Stimulated activated naive CD8-positive, alpha-beta T cell treated with anti-CD3 and anti-CD28 coated beads, Interleukin-15, Interleukin-2, amounts not matched to agents 100 U/mL and 50 U/mL, for 24 hours (primary cell): ENCODE data around the gene KCNIP2.
A peak's percentile ranks its signal among the peaks of the same experiment; 100 is the strongest.
"Not testable (repeated sequence)": the region's sequence is repeated elsewhere in the genome, so short reads cannot be mapped to it uniquely, and the experiment has no call there.

Source experiments
- ATAC-seq: fragments of 150-1000 bp; cut with Tn5 transposase; one replicate; pipeline ENCODE4 v1.10.0; 2021
- DNase-seq: peaks from one replicate; pipeline ENCODE4 v3.0.0; 2021

KCNIP2 gene

GRCh38 chr10:101828766-101829551, 14.6 kb downstream of the KCNIP2 start:
- no peak for DNase-seq
- no peak for ATAC-seq

- DNase-seq (no peak), ATAC-seq (no peak)
Observed at GRCh38 chr10:101827919-101828600, 15.5 kb downstream of the KCNIP2 start.

GRCh38 chr10:101826852-101827434, 16.7 kb downstream of the KCNIP2 start:
- ATAC-seq (no peak), DNase-seq (no peak)

DNA sequence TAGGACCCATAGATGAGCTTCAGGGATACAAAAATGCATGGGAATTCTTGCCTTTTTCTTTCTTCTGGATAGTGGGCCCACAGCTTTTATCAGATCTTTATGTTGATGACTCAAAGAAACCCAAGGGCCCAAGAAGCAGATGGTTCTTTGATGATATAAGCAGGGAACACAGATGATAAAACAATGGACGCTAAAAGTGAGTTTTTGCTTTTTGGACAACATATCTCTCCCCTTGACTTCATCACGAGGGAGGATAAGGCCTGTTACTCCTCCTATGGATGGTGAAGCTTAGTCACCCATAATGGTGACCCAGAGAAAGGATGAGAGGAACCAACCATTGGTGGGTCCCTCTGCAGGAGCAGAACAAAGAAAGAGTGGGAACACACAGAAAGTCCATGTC, 18.9 kb downstream of the KCNIP2 start:
- no peak for DNase-seq
- ATAC-seq = no peak

DNA sequence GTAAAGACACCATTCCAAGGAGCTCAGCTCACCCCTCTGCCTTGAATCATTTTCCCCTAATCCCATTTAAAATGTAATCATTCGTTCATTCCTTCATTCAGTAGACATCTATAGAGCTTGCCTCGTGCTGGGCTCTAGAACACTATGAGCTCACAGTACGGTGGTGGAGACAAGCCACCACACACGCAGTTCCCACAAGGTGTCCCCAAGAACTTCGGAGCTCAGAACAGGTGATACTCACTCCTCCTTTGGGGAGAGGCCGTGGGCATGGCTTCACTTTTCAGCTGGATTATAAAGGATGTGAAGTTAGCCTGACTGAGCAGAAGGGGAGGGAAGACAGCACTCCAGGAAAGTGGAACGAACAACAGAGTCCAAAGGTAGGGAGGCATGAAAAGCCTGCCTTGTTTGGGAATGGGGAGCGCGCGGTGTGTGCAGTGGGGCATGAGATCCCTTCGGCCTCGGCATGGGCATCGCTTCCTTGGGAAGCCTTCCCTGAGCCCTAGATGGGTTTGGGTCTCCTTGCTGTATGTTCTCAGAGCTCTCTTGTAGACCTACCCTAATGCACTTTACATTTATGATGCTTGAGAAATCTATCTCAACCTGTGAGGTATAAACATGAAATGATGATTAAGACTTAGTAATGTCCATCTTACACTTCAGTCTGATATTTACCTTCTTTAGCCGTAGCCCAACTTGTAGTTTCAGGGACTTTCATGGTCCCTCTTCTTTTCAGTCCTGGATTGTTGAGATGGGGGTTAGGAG, 24.5 kb downstream of the KCNIP2 start:
- DNase-seq = no peak
- ATAC-seq = peak; percentile 28

DNA sequence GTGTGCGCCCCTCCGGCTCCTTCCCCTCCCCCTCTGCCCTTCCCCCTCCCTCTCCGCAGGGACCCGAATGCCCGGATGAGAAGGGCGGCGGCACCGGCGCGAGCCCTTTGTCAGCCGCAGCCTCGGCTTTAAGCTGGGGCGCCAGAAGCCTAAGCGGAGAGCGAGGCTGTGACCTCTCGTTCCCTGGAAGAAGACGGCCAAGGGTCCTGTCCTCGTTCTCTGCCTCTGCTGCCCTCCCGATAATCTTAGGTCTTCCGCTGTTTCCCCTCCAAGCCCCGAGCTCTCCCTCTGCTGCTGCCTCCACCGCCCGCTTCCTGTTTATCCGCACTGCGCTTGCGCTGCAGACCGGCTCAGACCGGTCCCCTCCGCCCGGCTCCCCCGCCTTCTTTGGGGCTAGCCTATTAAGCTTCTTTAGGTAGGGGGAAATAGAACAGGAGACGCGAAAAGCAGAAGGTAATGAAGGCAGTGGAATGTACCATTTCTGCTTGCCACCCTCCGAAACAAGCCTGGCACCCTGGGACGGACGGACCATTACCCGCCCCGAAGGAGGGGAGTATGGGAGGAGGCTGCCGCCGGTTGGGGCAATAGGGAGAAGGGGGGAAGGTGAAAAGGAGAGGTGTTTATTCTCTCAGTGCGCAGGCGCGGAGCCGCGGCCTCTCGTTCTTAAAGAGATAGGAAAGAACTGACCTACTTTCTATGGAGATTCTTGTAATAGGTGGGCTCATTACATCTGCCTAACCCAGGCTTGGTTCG, 25.3 kb downstream of the KCNIP2 start, which contains the start of gene OGA:
OGA (minus strand) TSS at position 326 of the 753 bp plus-strand sequence. CDS start 422 bp downstream, outside the sequence.
- peak; percentile 97 for DNase-seq
- peak; percentile 90 for ATAC-seq

GRCh38 chr10:101817337-101818118, 26.1 kb downstream of the KCNIP2 start:
- ATAC-seq (no peak), DNase-seq (peak; percentile 55)

DNA sequence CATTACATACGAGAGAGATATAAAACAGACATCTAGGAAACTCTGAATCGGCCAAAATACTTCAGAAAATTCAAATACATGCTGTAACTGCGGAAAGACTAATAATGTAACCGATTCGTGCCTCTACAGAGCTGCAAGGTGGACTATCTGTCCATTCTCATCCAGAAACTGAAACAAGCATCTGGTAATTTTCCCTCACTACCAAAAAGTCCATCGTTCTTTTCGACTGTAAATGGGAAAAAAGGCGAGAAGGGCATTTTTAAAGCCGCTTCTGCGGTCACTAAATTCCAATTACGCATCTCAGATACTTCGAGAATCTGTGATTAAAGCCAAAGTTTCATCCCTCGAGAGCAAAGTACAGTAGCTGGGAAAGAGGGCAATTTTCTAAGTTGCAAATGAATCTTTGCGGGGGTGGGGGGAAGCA, 26.7 kb downstream of the KCNIP2 start:
- DNase-seq (no peak), ATAC-seq (no peak)

GRCh38 chr10:101816376-101816775, 27.2 kb downstream of the KCNIP2 start:
- DNase-seq (no peak), ATAC-seq (no peak)

DNA sequence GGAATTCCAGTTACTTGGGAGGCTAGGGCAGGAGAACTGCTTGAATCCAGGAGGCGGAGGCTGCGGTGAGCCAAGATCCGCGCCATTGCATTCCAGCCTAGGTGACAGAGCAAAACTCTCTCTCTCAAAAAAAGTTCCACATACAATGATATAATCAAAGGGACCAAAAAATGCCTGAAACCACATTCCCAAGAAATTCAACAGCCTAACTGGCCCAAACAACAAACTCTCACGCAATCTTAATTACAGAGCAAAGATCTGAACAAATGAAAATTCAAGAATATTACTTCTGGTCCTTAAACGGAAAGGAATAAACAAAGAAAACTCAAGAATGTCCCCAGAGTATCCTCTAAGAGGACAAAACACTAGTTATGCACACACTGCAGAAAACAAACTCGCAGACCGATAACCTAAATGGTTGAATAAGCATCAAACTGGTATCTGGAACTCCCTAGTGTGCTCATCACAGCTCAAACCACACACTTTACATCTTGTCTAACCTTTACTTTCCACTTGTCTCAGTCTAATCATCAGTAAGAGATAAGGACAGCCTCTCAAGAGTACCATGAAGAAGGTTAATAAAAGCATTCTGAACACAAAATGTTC, 29.0 kb downstream of the KCNIP2 start:
- no peak for DNase-seq

GRCh38 chr10:101812606-101813005, 31.0 kb downstream of the KCNIP2 start:
- DNase-seq (no peak), ATAC-seq (no peak)

More for the DNA sequence above, 29.0 kb downstream of the KCNIP2 start:
- peak; percentile 51 for ATAC-seq

DNA sequence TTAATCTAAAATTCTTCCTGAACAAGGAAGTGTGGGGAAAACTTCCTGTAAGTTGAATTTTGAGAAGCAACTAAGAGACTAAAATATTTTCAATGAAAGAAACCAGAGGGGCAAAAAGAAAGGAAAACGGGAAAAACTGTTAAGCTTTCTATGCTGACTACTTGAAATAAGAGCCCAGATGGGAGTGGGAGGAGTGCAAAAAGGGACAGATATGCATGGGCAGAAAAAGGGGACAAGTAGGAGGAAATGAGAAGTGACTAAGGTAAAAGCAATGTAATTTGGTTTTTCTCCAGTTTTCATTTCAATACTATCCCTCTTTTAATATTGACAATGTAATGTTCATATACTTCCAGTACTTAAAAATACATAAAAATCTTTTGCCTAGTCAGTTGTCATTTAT, 36.4 kb downstream of the KCNIP2 start:
- no peak for DNase-seq
- ATAC-seq = no peak

DNA sequence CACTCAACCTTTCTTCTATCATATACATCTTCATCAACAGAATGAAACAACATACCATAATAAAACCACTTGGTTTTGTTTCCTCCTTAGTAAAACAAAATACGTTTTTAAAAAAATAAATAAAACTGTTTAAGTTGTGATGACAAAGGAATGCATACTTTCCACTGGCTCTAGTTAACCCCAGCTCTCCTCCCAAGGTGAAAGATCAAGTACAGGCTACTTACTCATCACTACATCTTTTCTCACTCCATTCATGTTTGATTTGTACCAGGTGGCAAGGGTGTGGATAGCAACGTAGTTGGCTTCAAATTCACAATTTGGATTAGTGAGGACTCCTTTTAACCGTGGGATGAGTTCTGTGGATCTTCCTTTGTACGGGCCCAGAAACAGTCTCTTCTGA, 40.1 kb downstream of the KCNIP2 start:
- no peak for ATAC-seq
- no peak for DNase-seq

DNA sequence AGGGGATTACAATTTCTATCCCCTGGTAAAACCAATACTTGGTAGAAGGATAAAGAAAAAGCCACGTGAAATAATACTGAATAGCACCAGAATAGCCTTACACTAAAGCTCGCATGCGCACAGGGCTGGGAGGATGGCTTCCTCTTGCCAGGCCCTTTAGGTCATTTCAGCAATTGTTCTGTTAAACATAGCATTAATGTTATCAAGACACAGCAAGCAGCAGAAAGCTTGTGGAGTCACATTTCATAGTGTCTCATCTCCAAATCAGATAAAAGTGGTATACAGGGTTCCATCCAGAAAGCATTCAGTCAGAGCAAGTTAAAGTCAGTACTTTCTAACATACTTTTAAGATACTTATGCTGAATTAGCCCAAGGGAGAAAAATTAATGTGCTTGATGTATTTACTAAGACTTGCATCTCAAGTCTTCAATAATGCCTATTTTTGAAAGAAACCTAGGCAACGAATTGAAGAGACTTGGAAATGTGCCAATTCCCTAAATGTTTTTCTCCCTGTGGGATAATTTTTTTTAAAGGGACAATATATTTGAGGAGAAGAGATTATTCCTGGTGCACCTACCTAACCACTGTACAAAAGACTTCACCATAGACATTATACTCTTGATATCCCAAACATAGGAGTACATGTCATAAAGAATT, 46.1 kb downstream of the KCNIP2 start:
- ATAC-seq (no peak), DNase-seq (no peak)

- no peak for DNase-seq
- ATAC-seq = no peak
Observed at GRCh38 chr10:101793526-101793925, 50.1 kb downstream of the KCNIP2 start.

- ATAC-seq = no peak
- no peak for DNase-seq
Observed at GRCh38 chr10:101789686-101790085, 53.9 kb downstream of the KCNIP2 start.

GRCh38 chr10:101789231-101789630, 54.4 kb downstream of the KCNIP2 start:
- not testable (repeated sequence) for ATAC-seq, DNase-seq

DNA sequence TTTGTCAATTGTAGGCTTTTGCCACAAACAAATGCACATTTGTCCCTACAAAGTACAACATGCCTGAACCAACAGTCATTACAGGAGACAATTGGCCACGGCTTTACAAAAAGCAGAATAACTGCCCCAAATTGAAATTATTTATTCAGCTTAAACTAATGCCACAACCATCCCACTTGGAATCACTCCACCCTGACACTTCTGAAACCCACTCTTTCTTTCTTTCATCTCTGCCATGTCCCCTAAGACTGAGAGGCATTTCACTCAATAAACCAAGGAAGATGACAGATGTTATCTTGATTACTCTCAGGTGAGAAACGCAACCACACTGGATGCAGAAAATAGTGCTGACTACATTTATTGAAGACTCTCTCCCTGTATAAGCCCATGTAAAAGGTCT, 57.8 kb downstream of the KCNIP2 start:
- ATAC-seq = no peak

GRCh38 chr10:101784558-101784957, 59.0 kb downstream of the KCNIP2 start:
- DNase-seq (no peak), ATAC-seq (no peak)

More for the DNA sequence above, 57.8 kb downstream of the KCNIP2 start:
- DNase-seq = no peak

DNA sequence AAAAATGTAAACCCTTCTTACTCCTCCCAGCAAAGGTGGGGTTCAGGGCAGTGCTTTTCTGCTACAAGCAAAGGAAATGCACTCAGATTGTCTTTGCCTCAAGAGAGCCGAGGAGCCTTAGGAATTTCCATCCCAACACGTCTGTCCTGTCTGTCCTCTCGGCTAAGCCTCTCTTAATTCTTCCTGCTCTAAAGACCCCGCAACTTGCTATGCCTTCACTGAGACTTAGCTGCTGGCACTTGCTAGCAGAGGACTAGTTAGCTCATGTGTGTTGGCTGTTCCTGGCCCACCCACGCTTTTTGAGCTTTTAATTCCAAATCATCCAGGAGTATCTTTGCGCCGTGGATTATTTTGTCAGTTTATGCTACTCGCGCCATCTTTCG, 59.9 kb downstream of the KCNIP2 start:
- no peak for ATAC-seq
- no peak for DNase-seq
